ENCODE data around the gene KCNIP4.

DNA sequence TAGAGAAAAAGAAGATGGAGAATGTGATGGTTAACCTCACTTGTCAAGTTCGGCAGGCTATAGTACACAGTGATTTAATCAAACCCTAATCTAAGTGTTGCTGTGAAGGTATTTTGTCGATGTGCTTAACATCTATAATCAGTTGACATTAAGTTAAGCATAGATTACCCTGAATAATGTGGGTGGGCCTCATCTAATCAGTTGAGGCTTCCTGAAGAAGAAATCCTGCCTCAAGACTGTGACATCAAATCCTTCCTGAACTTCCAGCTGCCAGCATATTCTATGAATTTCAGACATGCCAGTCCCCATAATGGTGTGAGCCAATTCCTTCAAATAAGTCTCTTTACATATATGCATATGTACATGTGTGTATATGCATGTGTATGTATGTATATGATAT lies 1066.9 kb downstream of the KCNIP4 start:
- TF ChIP-seq EZH2 (IDR thresholded peaks at IDR 0.05; ENCODE audit: insufficient read depth, low read length), result no peak
- TF ChIP-seq, protein P1, sequence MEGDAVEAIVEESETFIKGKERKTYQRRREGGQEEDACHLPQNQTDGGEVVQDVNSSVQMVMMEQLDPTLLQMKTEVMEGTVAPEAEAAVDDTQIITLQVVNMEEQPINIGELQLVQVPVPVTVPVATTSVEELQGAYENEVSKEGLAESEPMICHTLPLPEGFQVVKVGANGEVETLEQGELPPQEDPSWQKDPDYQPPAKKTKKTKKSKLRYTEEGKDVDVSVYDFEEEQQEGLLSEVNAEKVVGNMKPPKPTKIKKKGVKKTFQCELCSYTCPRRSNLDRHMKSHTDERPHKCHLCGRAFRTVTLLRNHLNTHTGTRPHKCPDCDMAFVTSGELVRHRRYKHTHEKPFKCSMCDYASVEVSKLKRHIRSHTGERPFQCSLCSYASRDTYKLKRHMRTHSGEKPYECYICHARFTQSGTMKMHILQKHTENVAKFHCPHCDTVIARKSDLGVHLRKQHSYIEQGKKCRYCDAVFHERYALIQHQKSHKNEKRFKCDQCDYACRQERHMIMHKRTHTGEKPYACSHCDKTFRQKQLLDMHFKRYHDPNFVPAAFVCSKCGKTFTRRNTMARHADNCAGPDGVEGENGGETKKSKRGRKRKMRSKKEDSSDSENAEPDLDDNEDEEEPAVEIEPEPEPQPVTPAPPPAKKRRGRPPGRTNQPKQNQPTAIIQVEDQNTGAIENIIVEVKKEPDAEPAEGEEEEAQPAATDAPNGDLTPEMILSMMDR (IDR thresholded peaks at IDR 0.05; ENCODE audit: insufficient read depth, low read depth, low read length), result no peak
